ENCODE measurements around the gene EFHD2. TPM values are rescaled to one million over a fixed set of nuclear protein-coding genes. Genes with fewer than 3 reads are reported as not detected.

EFHD2 gene
- total RNA-seq, 1 experiment from 2014 or later, result 48.3 TPM

- H3K36me3 ChIP-seq (replicated peaks; ENCODE audit: control insufficient read depth, insufficient read depth, low read length), result no peaks in the 10 kb centered on the region
- no peaks in the 10 kb centered on the region for H3K27me3 ChIP-seq (ENCODE audit: control insufficient read depth, insufficient read depth, low read length)
- peak; percentile 47 for DNase-seq
- no peak overlapping the region for H3K4me3 ChIP-seq (ENCODE audit: insufficient read depth, low read depth, low read length)
Observed at GRCh38 chr1:15472587-15472986, 62.9 kb downstream of the EFHD2 start.

- Histone ChIP-seq H3K36me3 (replicated peaks; ENCODE audit: control insufficient read depth, insufficient read depth, low read length) (no peaks in the 10 kb centered on the region), H3K4me3 (ENCODE audit: insufficient read depth, low read depth, low read length) (no peak within 1 kb of the TSS), H3K27me3 (ENCODE audit: control insufficient read depth, insufficient read depth, low read length) (no peaks in the 10 kb centered on the region)
- DNase-seq, result no peak
Observed at GRCh38 chr1:15475752-15476314, 66.1 kb downstream of the EFHD2 start, which contains the start of gene CELA2B. TSS of gene CELA2B (plus strand) at chr1:15476104. CDS start at chr1:15476126, 22 bp downstream.

DNA sequence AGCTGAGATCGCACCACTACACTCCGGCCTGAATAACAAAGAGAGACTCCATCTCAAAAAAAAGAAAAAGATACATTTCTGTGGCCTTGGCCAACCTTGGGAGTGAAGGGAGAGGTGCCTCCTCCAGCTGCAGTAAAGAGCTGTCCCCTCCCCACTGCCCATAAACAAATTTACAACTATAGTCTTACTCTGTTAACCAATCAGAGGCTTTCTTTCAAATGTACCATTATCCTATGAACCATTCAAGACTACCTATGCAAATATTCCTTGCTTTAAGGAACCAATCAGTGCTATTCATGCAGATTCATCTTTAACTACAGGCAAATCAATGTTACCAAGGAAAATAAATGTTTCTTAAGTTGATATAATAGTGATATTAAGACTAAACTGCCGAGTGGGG, 67.2 kb downstream of the EFHD2 start:
- Histone ChIP-seq H3K4me3 (ENCODE audit: insufficient read depth, low read depth, low read length) (no peak overlapping the region), H3K36me3 (replicated peaks; ENCODE audit: control insufficient read depth, insufficient read depth, low read length) (no peaks in the 10 kb centered on the region), H3K27me3 (ENCODE audit: control insufficient read depth, insufficient read depth, low read length) (no peaks in the 10 kb centered on the region)
- DNase-seq, result no peak

DNA sequence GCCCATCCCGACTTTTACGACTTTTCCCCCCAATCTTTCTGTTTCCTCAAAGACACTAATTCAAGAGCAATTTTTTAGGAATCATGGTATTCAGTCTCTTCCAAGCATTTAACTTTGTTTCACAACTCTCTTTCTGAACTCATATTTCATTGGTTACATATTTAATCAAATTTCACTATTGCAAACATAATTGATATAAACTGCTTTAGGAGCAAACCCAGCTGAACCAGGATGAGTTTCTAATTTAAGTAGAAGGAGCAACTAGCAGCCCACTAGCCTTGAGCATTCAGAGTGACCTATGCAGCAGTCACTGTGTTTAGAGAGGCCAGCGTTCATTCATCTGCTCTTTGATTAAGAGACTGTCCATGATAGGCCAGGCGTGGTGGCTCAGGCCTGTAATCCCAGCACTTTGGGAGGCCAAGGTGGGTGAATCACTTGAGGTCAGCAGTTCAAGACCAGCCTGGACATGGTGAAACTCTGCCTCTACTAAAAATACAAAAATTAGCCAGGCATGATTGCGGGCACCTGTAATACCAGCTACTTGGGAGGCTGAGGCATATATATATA, 68.0 kb downstream of the EFHD2 start:
- no peaks in the 10 kb centered on the region for H3K27me3 ChIP-seq (ENCODE audit: control insufficient read depth, insufficient read depth, low read length)
- no peak overlapping the region for H3K4me3 ChIP-seq (ENCODE audit: insufficient read depth, low read depth, low read length)
- DNase-seq, result no peak
- no peaks in the 10 kb centered on the region for H3K36me3 ChIP-seq (replicated peaks; ENCODE audit: control insufficient read depth, insufficient read depth, low read length)

Other genes with a start within 250 kb of the EFHD2 start
- gene FHAD1, start 162.7 kb upstream of the EFHD2 start, total RNA-seq (2014; rRNA removed; shearing (Covaris generic)), result 0.52 and 0.83 TPM in 2 replicates
- not detected in 2 replicates for gene CTRC, start 28.6 kb downstream of the EFHD2 start, total RNA-seq (2014; rRNA removed; shearing (Covaris generic))
- gene CELA2A, start 46.8 kb downstream of the EFHD2 start, total RNA-seq (2014; rRNA removed; shearing (Covaris generic)), result not detected in 2 replicates
- gene CELA2B, start 66.2 kb downstream of the EFHD2 start, total RNA-seq (2014; rRNA removed; shearing (Covaris generic)), result not detected in 2 replicates
- gene CASP9, start 114.3 kb downstream of the EFHD2 start, total RNA-seq (2014; rRNA removed; shearing (Covaris generic)), result 14.1 and 15.0 TPM in 2 replicates
- 14.7 and 15.7 TPM in 2 replicates for gene DNAJC16, start 117.0 kb downstream of the EFHD2 start, total RNA-seq (2014; rRNA removed; shearing (Covaris generic))
- gene AGMAT, start 175.2 kb downstream of the EFHD2 start, total RNA-seq (2014; rRNA removed; shearing (Covaris generic)), result 6.9 and 7.8 TPM in 2 replicates
- 19.4 and 19.7 TPM in 2 replicates for gene DDI2, start 207.6 kb downstream of the EFHD2 start, total RNA-seq (2014; rRNA removed; shearing (Covaris generic))